ENCODE data around the gene CLDN25.

DNA sequence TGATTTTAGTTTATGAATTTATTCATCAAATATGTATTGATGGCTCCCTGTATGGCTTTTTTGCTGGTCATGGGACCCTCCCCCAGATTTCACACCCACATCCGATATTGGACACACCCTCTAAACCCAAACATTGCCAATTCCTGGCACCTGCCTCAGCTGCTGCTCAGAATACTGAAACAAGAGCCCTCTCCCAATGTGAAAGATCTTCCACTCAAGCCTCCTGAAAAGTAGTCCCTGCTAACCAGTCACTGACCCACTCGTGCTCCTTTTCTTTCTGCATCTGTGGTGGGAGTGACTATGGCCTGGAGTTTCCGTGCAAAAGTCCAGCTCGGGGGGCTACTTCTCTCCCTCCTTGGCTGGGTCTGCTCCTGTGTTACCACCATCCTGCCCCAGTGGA is at the start of gene CLDN25:
- TF ChIP-seq POLR2A (IDR thresholded peaks at IDR 0.05; ENCODE audit: low read length) (no peak), GATA1 (IDR thresholded peaks at IDR 0.05; ENCODE audit: low read depth, low read length) (no peak)

All from erythroblast (primary cell).